Measurements from ENCODE around the gene RECK. TPM values are rescaled to one million over a fixed set of nuclear protein-coding genes. Genes with fewer than 3 reads are reported as not detected.
"Not testable (repeated sequence)": the region's sequence is repeated elsewhere in the genome, so short reads cannot be mapped to it uniquely, and the experiment has no call there.

Gene RECK
- total RNA-seq, 1 experiment from 2014 or later: 2.6 TPM

GRCh38 chr9:36127652-36128244, 91.0 kb downstream of the RECK start:
- no peak overlapping the region for H3K27ac ChIP-seq (ENCODE audit: low read length)
- no peaks in the 10 kb centered on the region for H3K9me3 ChIP-seq (ENCODE audit: low read length)
- H3K79me2 ChIP-seq (ENCODE audit: low read length): no peaks in the 10 kb centered on the region
- no peaks in the 10 kb centered on the region for H3K36me3 ChIP-seq (ENCODE audit: insufficient read depth, low read length)
- no peak overlapping the region for H3K4me3 ChIP-seq (ENCODE audit: low read length)
- H3K4me1 ChIP-seq (ENCODE audit: low read length): no peaks in the 10 kb centered on the region
- H3K27me3 ChIP-seq (ENCODE audit: low read length): no peaks in the 10 kb centered on the region
- H3K9me2 ChIP-seq (replicated peaks; ENCODE audit: insufficient read depth, low read length): no peaks in the 10 kb centered on the region
- no peak overlapping the region for H3K9ac ChIP-seq (ENCODE audit: low read length)
- no peak for DNase-seq
- H2AFZ ChIP-seq (ENCODE audit: low read length): no peak overlapping the region
- H3K4me2 ChIP-seq (ENCODE audit: low read depth, low read length, poor library complexity, severe bottlenecking): no peak overlapping the region
- no peaks in the 10 kb centered on the region for H4K20me1 ChIP-seq (ENCODE audit: insufficient read depth, low read depth, low read length)

DNA sequence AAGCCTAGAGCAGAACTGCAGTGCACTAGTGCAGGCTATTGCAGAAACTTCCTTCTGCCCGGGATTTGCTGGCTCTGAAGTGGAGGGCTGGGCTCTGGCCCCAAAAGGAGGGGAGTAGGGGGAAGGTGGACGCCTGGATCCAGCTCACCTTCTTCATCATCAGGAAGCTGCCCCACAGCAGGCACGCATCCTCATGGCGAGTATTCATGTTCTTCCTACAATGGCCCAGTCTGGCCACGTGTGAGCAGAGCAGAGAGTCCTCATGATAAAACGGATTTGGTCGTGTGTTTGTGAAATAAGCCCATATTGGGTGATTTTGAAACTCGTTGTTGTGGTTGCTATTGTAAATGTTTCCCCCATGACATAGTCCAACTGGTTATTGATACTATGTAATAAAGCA, 91.6 kb downstream of the RECK start:
- no peaks in the 10 kb centered on the region for H4K20me1 ChIP-seq (ENCODE audit: insufficient read depth, low read depth, low read length)
- no peaks in the 10 kb centered on the region for H3K36me3 ChIP-seq (ENCODE audit: insufficient read depth, low read length)
- no peak overlapping the region for H3K27ac ChIP-seq (ENCODE audit: low read length)
- H3K4me3 ChIP-seq (ENCODE audit: low read length): no peak overlapping the region
- H2AFZ ChIP-seq (ENCODE audit: low read length): no peak overlapping the region
- no peaks in the 10 kb centered on the region for H3K27me3 ChIP-seq (ENCODE audit: low read length)
- H3K4me1 ChIP-seq (ENCODE audit: low read length): no peaks in the 10 kb centered on the region
- H3K4me2 ChIP-seq (ENCODE audit: low read depth, low read length, poor library complexity, severe bottlenecking): no peak overlapping the region
- no peaks in the 10 kb centered on the region for H3K9me3 ChIP-seq (ENCODE audit: low read length)
- H3K9ac ChIP-seq (ENCODE audit: low read length): no peak overlapping the region
- no peaks in the 10 kb centered on the region for H3K9me2 ChIP-seq (replicated peaks; ENCODE audit: insufficient read depth, low read length)
- H3K79me2 ChIP-seq (ENCODE audit: low read length): no peaks in the 10 kb centered on the region
- DNase-seq: no peak

GRCh38 chr9:36129139-36129538, 92.4 kb downstream of the RECK start:
- no peak overlapping the region for H2AFZ ChIP-seq (ENCODE audit: low read length)
- no peak overlapping the region for H3K4me2 ChIP-seq (ENCODE audit: low read depth, low read length, poor library complexity, severe bottlenecking)
- no peaks in the 10 kb centered on the region for H3K79me2 ChIP-seq (ENCODE audit: low read length)
- no peak overlapping the region for H3K4me3 ChIP-seq (ENCODE audit: low read length)
- H3K27ac ChIP-seq (ENCODE audit: low read length): no peak overlapping the region
- H3K4me1 ChIP-seq (ENCODE audit: low read length): no peaks in the 10 kb centered on the region
- no peaks in the 10 kb centered on the region for H3K9me3 ChIP-seq (ENCODE audit: low read length)
- H4K20me1 ChIP-seq (ENCODE audit: insufficient read depth, low read depth, low read length): no peaks in the 10 kb centered on the region
- H3K36me3 ChIP-seq (ENCODE audit: insufficient read depth, low read length): no peaks in the 10 kb centered on the region
- H3K27me3 ChIP-seq (ENCODE audit: low read length): no peaks in the 10 kb centered on the region
- DNase-seq: no peak
- H3K9ac ChIP-seq (ENCODE audit: low read length): no peak overlapping the region
- H3K9me2 ChIP-seq (replicated peaks; ENCODE audit: insufficient read depth, low read length): no peaks in the 10 kb centered on the region

- DNase-seq; H3K9me2 ChIP-seq (replicated peaks; ENCODE audit: insufficient read depth, low read length); H3K4me1 ChIP-seq (ENCODE audit: low read length); H3K9me3 ChIP-seq (ENCODE audit: low read length); H3K9ac ChIP-seq (ENCODE audit: low read length); H4K20me1 ChIP-seq (ENCODE audit: insufficient read depth, low read depth, low read length); H3K36me3 ChIP-seq (ENCODE audit: insufficient read depth, low read length); H3K27ac ChIP-seq (ENCODE audit: low read length); H3K79me2 ChIP-seq (ENCODE audit: low read length); H3K27me3 ChIP-seq (ENCODE audit: low read length); H3K4me3 ChIP-seq (ENCODE audit: low read length); H3K4me2 ChIP-seq (ENCODE audit: low read depth, low read length, poor library complexity, severe bottlenecking); H2AFZ ChIP-seq (ENCODE audit: low read length): not testable (repeated sequence)
Observed at GRCh38 chr9:36131666-36132065, 95.0 kb downstream of the RECK start.

DNA sequence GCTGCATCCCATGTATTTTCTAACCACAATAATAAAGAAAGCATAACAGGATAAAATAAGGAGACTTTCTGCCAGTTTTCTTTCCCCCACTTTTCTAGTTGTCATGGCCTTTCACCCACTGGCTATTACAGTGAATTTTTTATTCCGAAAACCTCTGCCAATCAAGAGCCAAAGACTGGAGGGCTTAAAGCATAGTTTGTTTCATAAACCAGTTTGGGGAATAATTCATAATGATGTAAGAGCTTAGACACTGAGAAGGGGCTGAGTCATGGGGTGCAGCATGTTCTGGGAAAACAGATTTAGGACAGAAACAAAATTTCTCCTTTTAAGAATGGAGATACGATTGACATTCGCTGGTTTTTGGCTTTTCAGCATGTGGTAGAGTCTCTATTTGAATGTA, 95.4 kb downstream of the RECK start:
- H3K4me3 ChIP-seq (ENCODE audit: low read length): no peak overlapping the region
- peaks cover 12% of the 10 kb centered on the region for H3K4me1 ChIP-seq (ENCODE audit: low read length)
- H3K9me2 ChIP-seq (replicated peaks; ENCODE audit: insufficient read depth, low read length): no peaks in the 10 kb centered on the region
- no peaks in the 10 kb centered on the region for H3K79me2 ChIP-seq (ENCODE audit: low read length)
- no peak overlapping the region for H3K4me2 ChIP-seq (ENCODE audit: low read depth, low read length, poor library complexity, severe bottlenecking)
- no peaks in the 10 kb centered on the region for H4K20me1 ChIP-seq (ENCODE audit: insufficient read depth, low read depth, low read length)
- H3K9ac ChIP-seq (ENCODE audit: low read length): no peak overlapping the region
- H2AFZ ChIP-seq (ENCODE audit: low read length): no peak overlapping the region
- DNase-seq: no peak
- H3K36me3 ChIP-seq (ENCODE audit: insufficient read depth, low read length): no peaks in the 10 kb centered on the region
- H3K27me3 ChIP-seq (ENCODE audit: low read length): peaks cover under 1% of the 10 kb centered on the region; the same call in 1 of the 2 replicates
- H3K9me3 ChIP-seq (ENCODE audit: low read length): no peaks in the 10 kb centered on the region
- no peak overlapping the region for H3K27ac ChIP-seq (ENCODE audit: low read length)

- Histone ChIP-seq H3K9me3 (ENCODE audit: low read length) (no peaks in the 10 kb centered on the region), H3K4me3 (ENCODE audit: low read length) (no peak overlapping the region), H3K9ac (ENCODE audit: low read length) (no peak overlapping the region), H4K20me1 (ENCODE audit: insufficient read depth, low read depth, low read length) (no peaks in the 10 kb centered on the region; the same call in 1 of the 2 replicates), H3K36me3 (ENCODE audit: insufficient read depth, low read length) (no peaks in the 10 kb centered on the region), H3K27me3 (ENCODE audit: low read length) (peaks cover 3% of the 10 kb centered on the region; the same call in 1 of the 2 replicates), H2AFZ (ENCODE audit: low read length) (no peak overlapping the region), H3K4me1 (ENCODE audit: low read length) (peaks cover 16% of the 10 kb centered on the region), H3K27ac (ENCODE audit: low read length) (no peak overlapping the region), H3K79me2 (ENCODE audit: low read length) (no peaks in the 10 kb centered on the region), H3K4me2 (ENCODE audit: low read depth, low read length, poor library complexity, severe bottlenecking) (no peak overlapping the region), H3K9me2 (replicated peaks; ENCODE audit: insufficient read depth, low read length) (no peaks in the 10 kb centered on the region)
- DNase-seq: no peak
Observed at GRCh38 chr9:36134761-36135505, 98.2 kb downstream of the RECK start.

DNA sequence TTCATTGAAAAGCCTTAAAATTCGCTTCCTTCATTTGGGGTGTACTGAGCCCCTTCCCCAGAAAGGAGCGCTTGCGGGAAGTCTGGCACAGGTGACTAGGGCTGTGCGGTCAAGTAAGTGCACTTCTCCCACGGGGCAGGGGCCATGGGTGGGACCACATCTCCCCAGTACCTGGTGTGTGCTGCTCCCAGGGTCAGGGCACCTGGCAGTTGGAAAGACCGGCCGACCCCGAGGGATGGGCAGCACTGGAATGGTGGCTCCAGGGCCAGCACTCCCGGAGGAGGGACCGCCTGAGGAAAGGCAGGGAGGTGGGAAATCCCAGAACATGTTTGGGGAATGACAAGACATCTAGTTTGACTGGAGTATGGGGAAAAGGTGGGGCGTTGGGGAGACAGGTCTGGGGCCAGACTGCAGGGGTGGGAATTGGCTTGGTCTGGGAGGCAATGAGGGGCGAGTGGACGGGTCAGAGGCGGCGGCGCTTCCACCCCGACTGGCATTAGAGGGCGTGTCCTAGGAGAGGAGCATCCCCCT, 99.1 kb downstream of the RECK start:
- H4K20me1 ChIP-seq (ENCODE audit: insufficient read depth, low read depth, low read length): no peaks in the 10 kb centered on the region; the same call in 1 of the 2 replicates
- H3K27me3 ChIP-seq (ENCODE audit: low read length): peaks cover 3% of the 10 kb centered on the region; the same call in 1 of the 2 replicates
- H3K27ac ChIP-seq (ENCODE audit: low read length): no peak overlapping the region
- DNase-seq: no peak
- H3K9ac ChIP-seq (ENCODE audit: low read length): peak overlapping the region; percentile 74; the same call in 1 of the 2 replicates
- H3K4me2 ChIP-seq (ENCODE audit: low read depth, low read length, poor library complexity, severe bottlenecking): peak overlapping the region; percentile 97
- H3K4me3 ChIP-seq (ENCODE audit: low read length): peak overlapping the region; percentile 79
- no peaks in the 10 kb centered on the region for H3K79me2 ChIP-seq (ENCODE audit: low read length)
- peaks cover 16% of the 10 kb centered on the region for H3K4me1 ChIP-seq (ENCODE audit: low read length)
- no peaks in the 10 kb centered on the region for H3K9me2 ChIP-seq (replicated peaks; ENCODE audit: insufficient read depth, low read length)
- H2AFZ ChIP-seq (ENCODE audit: low read length): no peak overlapping the region
- no peaks in the 10 kb centered on the region for H3K36me3 ChIP-seq (ENCODE audit: insufficient read depth, low read length)
- no peaks in the 10 kb centered on the region for H3K9me3 ChIP-seq (ENCODE audit: low read length)

DNA sequence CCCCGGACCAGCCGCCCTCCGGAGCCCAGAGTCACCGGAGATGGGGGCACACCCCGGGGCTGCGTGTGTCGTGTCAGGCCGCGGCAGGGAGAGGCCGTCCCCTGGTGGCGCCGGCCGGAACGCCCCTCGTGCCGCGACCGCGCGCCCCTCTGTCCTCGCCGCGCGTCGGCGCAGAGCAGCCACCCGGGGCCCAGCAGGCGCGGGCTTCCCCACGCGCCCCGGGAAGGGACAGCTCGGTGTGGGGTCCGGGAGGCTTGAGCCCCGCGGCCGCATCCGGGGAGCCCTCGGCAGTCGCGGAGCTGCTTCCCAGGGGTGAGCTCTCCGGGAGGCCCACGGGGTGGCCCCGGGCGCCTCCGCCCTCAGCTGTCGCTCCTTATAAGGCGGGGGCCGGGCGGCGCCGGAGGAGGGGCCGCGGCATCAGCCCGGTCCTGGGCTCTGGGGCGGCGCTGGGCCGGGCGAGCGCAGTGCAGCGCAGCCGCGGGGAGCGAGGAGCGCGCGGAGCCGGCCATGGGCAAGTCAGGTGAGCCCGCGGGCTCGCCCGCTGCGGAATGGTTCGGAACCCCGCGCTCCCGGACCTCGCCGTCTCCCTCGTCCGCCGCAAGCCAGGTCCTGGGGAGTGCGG, 99.7 kb downstream of the RECK start, which contains the start of gene GLIPR2:
GLIPR2 (plus strand) TSS at position 462 of the 622 bp plus-strand sequence; CDS start at position 508, 46 bp downstream.
- peaks cover 16% of the 10 kb centered on the region for H3K4me1 ChIP-seq (ENCODE audit: low read length)

More for the DNA sequence above, 99.7 kb downstream of the RECK start, which contains the start of gene GLIPR2:
- Histone ChIP-seq H4K20me1 (ENCODE audit: insufficient read depth, low read depth, low read length) (no peaks in the 10 kb centered on the region; the same call in 1 of the 2 replicates), H3K36me3 (ENCODE audit: insufficient read depth, low read length) (no peaks in the 10 kb centered on the region), H3K27ac (ENCODE audit: low read length) (no peak within 1 kb of the TSS), H3K27me3 (ENCODE audit: low read length) (peaks cover 3% of the 10 kb centered on the region; the same call in 1 of the 2 replicates), H3K9me3 (ENCODE audit: low read length) (no peaks in the 10 kb centered on the region), H3K9ac (ENCODE audit: low read length) (peak within 1 kb of the TSS; percentile 74), H3K9me2 (replicated peaks; ENCODE audit: insufficient read depth, low read length) (no peaks in the 10 kb centered on the region), H3K4me2 (ENCODE audit: low read depth, low read length, poor library complexity, severe bottlenecking) (peak within 1 kb of the TSS; percentile 97), H3K79me2 (ENCODE audit: low read length) (no peaks in the 10 kb centered on the region), H3K4me3 (ENCODE audit: low read length) (peak within 1 kb of the TSS; percentile 79), H2AFZ (ENCODE audit: low read length) (peak within 1 kb of the TSS; percentile 75; the same call in 1 of the 2 replicates)
- peak; percentile 90 for DNase-seq
